Mesendoderm (in vitro differentiated cells): Measurements from ENCODE around the gene QRICH1.

Experiments
- DNase-seq: peaks from one replicate; pipeline ENCODE4 v3.0.0; 2013
- H2AK5ac ChIP-seq: 2 replicates; pipeline ENCODE4 v1.6.1; 2013; ENCODE audit warnings: low read length, inconsistent platforms
- H2BK120ac ChIP-seq: 2 replicates; pipeline ENCODE4 v1.6.1; 2013; ENCODE audit warnings: low read depth, mild to moderate bottlenecking, low read length, moderate library complexity, mixed read lengths
- H2BK15ac ChIP-seq: replicated peaks from 2 replicates; pipeline ENCODE4 v1.6.1; 2013; ENCODE audit warnings: low read depth, mild to moderate bottlenecking, moderate library complexity
- H2BK5ac ChIP-seq: 2 replicates; pipeline ENCODE4 v1.6.1; 2013; ENCODE audit warnings: low read length, inconsistent platforms
- H3K18ac ChIP-seq: 2 replicates; pipeline ENCODE4 v1.6.1; 2013; ENCODE audit warnings: mild to moderate bottlenecking, low read length, mixed read lengths
- H3K23ac ChIP-seq: one replicate; pipeline ENCODE4 v1.6.1; 2013; ENCODE audit warnings: low read length
- H3K27ac ChIP-seq: 2 replicates; pipeline ENCODE4 v1.5.1; 2013; ENCODE audit warnings: low read depth, mild to moderate bottlenecking, inconsistent platforms, low read length, moderate library complexity
- H3K27me3 ChIP-seq: 2 replicates; pipeline ENCODE4 v1.6.1; 2013; ENCODE audit warnings: low read length, control low read depth, mild to moderate bottlenecking, inconsistent platforms; ENCODE audit not compliant: insufficient read depth, poor library complexity
- H3K36me3 ChIP-seq: 2 replicates; pipeline ENCODE4 v1.6.1; 2013; ENCODE audit warnings: low read length, inconsistent platforms; ENCODE audit not compliant: control insufficient read depth, insufficient read depth
- H3K4ac ChIP-seq: one replicate; pipeline ENCODE4 v1.6.1; 2013; ENCODE audit warnings: low read depth, mild to moderate bottlenecking, low read length, moderate library complexity
- H3K4me1 ChIP-seq: 2 replicates; pipeline ENCODE4 v1.6.1; 2013; ENCODE audit warnings: low read depth, low read length, inconsistent platforms; ENCODE audit not compliant: control insufficient read depth
- H3K4me2 ChIP-seq: 2 replicates; pipeline ENCODE4 v1.6.1; 2013; ENCODE audit warnings: low read length
- H3K4me3 ChIP-seq: 2 replicates; pipeline ENCODE4 v1.5.1; 2013; ENCODE audit warnings: mild to moderate bottlenecking, low read length
- H3K56ac ChIP-seq: one replicate; pipeline ENCODE4 v1.6.1; 2013; ENCODE audit warnings: low read length
- H3K79me1 ChIP-seq: 2 replicates; pipeline ENCODE4 v1.6.1; 2013; ENCODE audit warnings: low read length, inconsistent platforms
- H3K79me2 ChIP-seq: 2 replicates; pipeline ENCODE4 v1.6.1; 2013; ENCODE audit warnings: mild to moderate bottlenecking, low read length; ENCODE audit not compliant: control insufficient read depth, insufficient read depth
- H3K9ac ChIP-seq: 2 replicates; pipeline ENCODE4 v1.6.1; 2013; ENCODE audit warnings: low read length, inconsistent platforms
- H4K5ac ChIP-seq: one replicate; pipeline ENCODE4 v1.6.1; 2013; ENCODE audit warnings: low read length
- H4K8ac ChIP-seq: one replicate; pipeline ENCODE4 v1.6.1; 2013; ENCODE audit warnings: low read depth, mild to moderate bottlenecking, control low read depth, low read length, moderate library complexity
- WGBS: extraction: QIAGEN DNeasy Blood & Tissue Kit; methylation state at CpG from one replicate; pipeline ENCODE4 v1.1.7; 2013; ENCODE audit warnings: low lambda C conversion rate, missing lambda C conversion rate; ENCODE audit not compliant: insufficient coverage; ENCODE audit errors: extremely low coverage; 5-methylcytosine and 5-hydroxymethylcytosine counted together

QRICH1 gene

DNA sequence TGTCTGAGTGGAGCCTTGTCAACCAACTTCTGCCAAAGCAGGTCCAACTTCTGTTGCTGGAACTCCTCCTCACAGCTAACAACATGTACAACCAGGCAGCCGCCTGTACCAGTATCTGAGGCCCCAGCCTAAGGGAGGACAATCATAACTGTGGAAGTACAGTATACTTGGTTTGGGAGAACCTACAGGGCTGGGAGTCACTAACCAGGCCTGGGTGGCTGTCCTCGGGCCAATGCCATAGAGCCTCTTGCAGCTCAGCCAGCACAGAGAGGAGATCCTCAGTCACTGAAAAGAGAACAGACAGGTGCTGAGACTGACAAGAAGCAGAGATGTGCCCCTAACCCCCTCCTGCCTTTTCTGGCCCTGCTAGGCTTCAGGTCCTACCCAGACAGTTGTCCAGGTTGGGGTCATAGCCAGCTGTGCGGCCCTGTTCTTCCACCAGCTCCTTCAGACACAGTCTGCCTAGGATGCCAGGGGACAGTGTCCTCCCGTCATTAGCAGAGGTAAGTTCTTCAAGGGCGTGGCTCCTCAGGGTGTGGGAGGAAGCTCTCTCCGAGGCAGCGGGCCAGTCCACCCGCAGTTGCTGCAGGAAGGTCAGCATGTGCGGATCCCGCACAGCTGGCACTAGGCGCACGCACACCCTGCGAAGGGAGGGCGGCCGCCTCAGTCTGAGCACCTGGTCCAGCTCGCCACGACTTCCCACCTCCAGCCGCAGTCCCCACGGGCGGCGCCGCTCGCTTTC, 76.5 kb downstream of the QRICH1 start:
- H3K4me3 ChIP-seq = peak overlapping the region; percentile 63
- H3K27ac ChIP-seq = peak overlapping the region; percentile 9
- no peak overlapping the region for H2BK5ac ChIP-seq
- H2BK120ac ChIP-seq = no peak overlapping the region
- WGBS = no CpG with 5 or more reads among the region's 23 CpGs
- peak overlapping the region; percentile 10 for H3K4ac ChIP-seq
- no peak overlapping the region for H2AK5ac ChIP-seq
- H4K8ac ChIP-seq = no peak overlapping the region
- H3K36me3 ChIP-seq = peaks cover 12% of the 10 kb centered on the region
- peak overlapping the region; percentile 96 for H3K4me2 ChIP-seq
- H3K9ac ChIP-seq = peak overlapping the region; percentile 92
- no peak overlapping the region for H2BK15ac ChIP-seq
- H3K4me1 ChIP-seq = peaks cover 5% of the 10 kb centered on the region
- H3K79me2 ChIP-seq = peaks cover 14% of the 10 kb centered on the region
- DNase-seq = no peak
- peak overlapping the region; percentile 94 for H3K56ac ChIP-seq
- H3K18ac ChIP-seq = no peak overlapping the region
- peak overlapping the region; percentile 66 for H3K23ac ChIP-seq
- peaks cover 21% of the 10 kb centered on the region for H3K79me1 ChIP-seq
- H4K5ac ChIP-seq = no peak overlapping the region
- no peaks in the 10 kb centered on the region for H3K27me3 ChIP-seq

DNA sequence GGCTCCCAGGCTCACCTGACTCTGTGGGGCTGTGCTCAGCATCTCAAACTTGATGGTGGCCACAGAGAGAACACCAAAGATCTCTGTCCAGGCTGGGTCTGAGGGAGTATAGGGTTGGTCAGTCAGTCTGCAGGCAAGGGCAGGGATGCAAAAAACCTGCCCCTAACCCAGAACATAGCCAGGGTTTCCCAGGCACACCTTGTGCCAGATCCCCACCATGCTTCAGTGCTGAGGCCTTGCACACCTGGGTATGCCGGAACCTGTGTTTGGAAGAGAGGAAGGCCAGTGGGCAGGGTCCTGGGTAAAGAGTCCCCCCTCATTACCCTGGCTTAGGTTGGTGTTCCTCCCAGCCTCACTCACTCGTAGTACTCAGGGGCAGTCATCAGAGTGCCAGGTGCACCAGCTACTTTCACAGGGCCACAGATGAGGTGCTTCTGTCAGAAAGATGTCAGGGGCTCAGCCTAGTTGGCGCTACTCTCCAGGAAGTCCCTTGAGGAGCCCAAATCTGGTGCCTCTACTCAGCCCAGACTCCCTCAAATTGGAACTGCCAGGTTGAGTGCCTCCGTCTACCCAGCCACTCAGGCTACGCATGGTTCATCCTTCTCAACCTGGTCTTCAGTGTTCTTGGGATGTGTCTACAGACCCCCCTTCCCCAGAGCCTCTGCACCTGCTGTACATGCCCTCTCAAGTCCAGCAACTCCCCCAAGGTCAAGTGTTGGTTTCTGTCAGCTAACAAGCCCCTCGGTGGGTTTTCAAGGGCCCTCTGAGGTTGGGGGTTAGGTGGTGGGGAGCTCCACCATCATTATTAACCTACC, 77.2 kb downstream of the QRICH1 start:
- no peak overlapping the region for H3K4me3 ChIP-seq

DNA sequence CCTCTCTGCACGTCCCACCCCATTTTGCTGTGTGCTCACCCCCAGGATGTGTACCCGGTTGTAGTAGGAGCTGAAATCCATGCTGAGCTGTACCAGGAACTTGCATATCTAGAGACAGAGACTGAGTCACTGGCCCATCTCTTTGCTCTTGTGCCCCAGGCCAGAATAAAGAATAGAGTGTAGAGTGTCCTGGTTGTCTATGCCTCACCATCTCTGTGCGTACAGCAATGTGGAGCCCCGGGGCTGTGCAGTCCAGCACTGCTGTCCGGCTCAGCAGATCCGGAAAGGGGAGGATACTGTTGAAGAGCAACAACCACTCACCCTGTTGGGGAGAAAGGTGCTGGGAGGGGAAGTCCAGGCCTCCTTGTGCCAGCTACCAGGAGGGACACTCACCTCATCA, 78.1 kb downstream of the QRICH1 start:
- H2BK120ac ChIP-seq = no peak overlapping the region
- H3K4me3 ChIP-seq = no peak overlapping the region
- H3K18ac ChIP-seq = no peak overlapping the region
- H3K4ac ChIP-seq = no peak overlapping the region
- H2BK5ac ChIP-seq = no peak overlapping the region
- no peak overlapping the region for H2BK15ac ChIP-seq
- DNase-seq = no peak
- peaks cover 22% of the 10 kb centered on the region for H3K79me2 ChIP-seq
- H3K4me1 ChIP-seq = peaks cover 5% of the 10 kb centered on the region
- no CpG with 5 or more reads among the region's 6 CpGs for WGBS
- no peak overlapping the region for H3K9ac ChIP-seq
- H3K56ac ChIP-seq = no peak overlapping the region
- H3K79me1 ChIP-seq = peaks cover 21% of the 10 kb centered on the region
- no peak overlapping the region for H3K23ac ChIP-seq
- H3K36me3 ChIP-seq = peaks cover 18% of the 10 kb centered on the region
- H4K5ac ChIP-seq = no peak overlapping the region
- H3K27me3 ChIP-seq = no peaks in the 10 kb centered on the region
- H2AK5ac ChIP-seq = no peak overlapping the region
- H4K8ac ChIP-seq = no peak overlapping the region
- H3K27ac ChIP-seq = no peak overlapping the region
- H3K4me2 ChIP-seq = no peak overlapping the region

More for the DNA sequence above, 77.2 kb downstream of the QRICH1 start:
- H3K79me1 ChIP-seq = peaks cover 21% of the 10 kb centered on the region
- H3K4me2 ChIP-seq = no peak overlapping the region
- no peaks in the 10 kb centered on the region for H3K27me3 ChIP-seq
- H3K56ac ChIP-seq = no peak overlapping the region
- no peak overlapping the region for H4K5ac ChIP-seq
- no CpG with 5 or more reads among the region's 6 CpGs for WGBS
- DNase-seq = no peak
- no peak overlapping the region for H2BK5ac ChIP-seq
- H2BK15ac ChIP-seq = no peak overlapping the region
- H3K4ac ChIP-seq = no peak overlapping the region
- H2BK120ac ChIP-seq = no peak overlapping the region
- no peak overlapping the region for H3K27ac ChIP-seq
- H2AK5ac ChIP-seq = no peak overlapping the region
- H3K23ac ChIP-seq = no peak overlapping the region
- H3K79me2 ChIP-seq = peaks cover 18% of the 10 kb centered on the region
- no peak overlapping the region for H3K9ac ChIP-seq
- peaks cover 5% of the 10 kb centered on the region for H3K4me1 ChIP-seq
- no peak overlapping the region for H3K18ac ChIP-seq
- peaks cover 18% of the 10 kb centered on the region for H3K36me3 ChIP-seq
- H4K8ac ChIP-seq = no peak overlapping the region

DNA sequence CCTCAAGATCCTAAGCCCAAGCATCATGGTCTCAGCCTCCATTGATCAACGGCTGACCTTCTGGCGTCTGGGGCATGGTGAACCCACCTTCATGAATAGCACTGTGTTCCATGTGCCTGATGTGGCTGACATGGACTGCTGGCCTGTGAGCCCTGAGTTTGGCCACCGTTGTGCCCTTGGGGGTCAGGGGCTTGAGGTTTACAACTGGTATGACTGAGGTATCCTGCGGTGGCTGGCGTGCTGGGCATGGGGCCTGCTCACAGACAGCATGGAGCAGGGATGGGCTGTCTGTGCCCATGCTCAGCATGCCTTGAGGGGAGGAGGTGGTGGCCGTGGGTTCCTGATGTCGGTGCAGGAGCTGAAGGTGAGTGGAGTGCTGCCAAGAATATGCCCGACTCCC, 78.8 kb downstream of the QRICH1 start:
- H2AK5ac ChIP-seq = no peak overlapping the region
- H3K79me2 ChIP-seq = peaks cover 18% of the 10 kb centered on the region
- H2BK120ac ChIP-seq = no peak overlapping the region
- H3K56ac ChIP-seq = no peak overlapping the region
- H3K23ac ChIP-seq = no peak overlapping the region
- no peak for DNase-seq
- no peak overlapping the region for H3K4me3 ChIP-seq
- no peak overlapping the region for H3K27ac ChIP-seq
- H3K18ac ChIP-seq = no peak overlapping the region
- H4K8ac ChIP-seq = no peak overlapping the region
- H3K4me1 ChIP-seq = peaks cover 3% of the 10 kb centered on the region
- H3K4ac ChIP-seq = no peak overlapping the region
- H2BK15ac ChIP-seq = no peak overlapping the region
- peaks cover 17% of the 10 kb centered on the region for H3K79me1 ChIP-seq
- H3K4me2 ChIP-seq = no peak overlapping the region
- no peaks in the 10 kb centered on the region for H3K27me3 ChIP-seq
- H4K5ac ChIP-seq = no peak overlapping the region
- no CpG with 5 or more reads among the region's 8 CpGs for WGBS
- H3K9ac ChIP-seq = no peak overlapping the region
- H3K36me3 ChIP-seq = peaks cover 18% of the 10 kb centered on the region
- no peak overlapping the region for H2BK5ac ChIP-seq

DNA sequence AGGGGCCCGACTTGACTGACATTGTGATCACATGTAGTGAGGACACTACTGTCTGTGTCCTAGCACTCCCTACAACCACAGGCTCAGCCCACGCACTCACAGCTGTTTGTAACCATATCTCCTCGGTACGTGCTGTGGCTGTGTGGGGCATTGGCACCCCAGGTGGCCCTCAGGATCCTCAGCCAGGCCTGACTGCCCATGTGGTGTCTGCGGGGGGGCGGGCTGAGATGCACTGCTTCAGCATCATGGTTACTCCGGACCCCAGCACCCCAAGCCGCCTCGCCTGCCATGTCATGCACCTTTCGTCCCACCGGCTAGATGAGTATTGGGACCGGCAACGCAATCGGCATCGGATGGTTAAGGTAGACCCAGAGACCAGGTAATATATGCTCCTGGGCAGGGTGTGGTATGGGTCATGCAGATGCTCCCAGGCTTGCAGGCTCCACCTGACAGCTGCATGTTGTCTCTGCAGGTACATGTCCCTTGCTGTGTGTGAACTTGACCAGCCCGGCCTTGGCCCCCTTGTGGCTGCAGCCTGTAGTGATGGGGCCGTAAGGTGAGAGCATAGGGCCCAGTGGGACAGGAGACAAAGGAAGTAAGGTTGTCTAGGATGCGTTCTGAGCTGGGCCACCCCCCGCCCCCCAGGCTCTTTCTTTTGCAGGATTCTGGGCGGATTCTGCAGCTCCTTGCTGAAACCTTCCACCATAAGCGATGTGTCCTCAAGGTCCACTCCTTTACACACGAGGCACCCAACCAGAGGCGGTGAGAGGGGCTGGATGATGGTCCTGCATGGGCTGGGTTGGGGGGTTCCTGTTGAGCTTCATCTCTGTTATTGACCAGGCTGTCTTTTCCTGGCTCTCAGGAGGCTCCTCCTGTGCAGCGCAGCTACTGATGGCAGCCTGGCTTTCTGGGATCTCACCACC, 79.9 kb downstream of the QRICH1 start:
- Histone ChIP-seq H3K9ac (no peak overlapping the region), H3K18ac (no peak overlapping the region), H3K23ac (no peak overlapping the region), H3K79me1 (peaks cover 19% of the 10 kb centered on the region), H4K8ac (no peak overlapping the region), H2BK120ac (no peak overlapping the region), H3K4me1 (peaks cover 3% of the 10 kb centered on the region), H3K4me2 (no peak overlapping the region), H2BK5ac (no peak overlapping the region), H3K27me3 (no peaks in the 10 kb centered on the region), H3K27ac (no peak overlapping the region), H3K4me3 (no peak overlapping the region), H2BK15ac (no peak overlapping the region), H3K36me3 (peaks cover 18% of the 10 kb centered on the region), H3K79me2 (peaks cover 26% of the 10 kb centered on the region), H4K5ac (no peak overlapping the region), H2AK5ac (no peak overlapping the region), H3K56ac (no peak overlapping the region), H3K4ac (no peak overlapping the region)
- WGBS = no CpG with 5 or more reads among the region's 24 CpGs
- peak; percentile 89 for DNase-seq
